Raji (cell line): ENCODE measurements around the gene DNASE2.

Experiments used
- POLR2A ChIP-seq: IDR thresholded peaks from 2 replicates; pipeline ENCODE4 v1.6.1; 2011; ENCODE audit warnings: low read depth, low read length, control low read depth; ENCODE audit not compliant: insufficient read depth

DNASE2 gene

GRCh38 chr19:12833738-12834565 lies 47.3 kb downstream of the DNASE2 start:
- no peak for TF ChIP-seq POLR2A

GRCh38 chr19:12833418-12833737 lies 47.9 kb downstream of the DNASE2 start:
- 0 out of 2 replicates have a peak, but pooled peaks have one; percentile 23 for TF ChIP-seq POLR2A

GRCh38 chr19:12828494-12828893 lies 52.8 kb downstream of the DNASE2 start:
- TF ChIP-seq POLR2A = no peak

GRCh38 chr19:12825254-12826131 lies 55.8 kb downstream of the DNASE2 start:
- TF ChIP-seq POLR2A = no peak
